ENCODE results near the gene BOC.

Gene BOC

DNA sequence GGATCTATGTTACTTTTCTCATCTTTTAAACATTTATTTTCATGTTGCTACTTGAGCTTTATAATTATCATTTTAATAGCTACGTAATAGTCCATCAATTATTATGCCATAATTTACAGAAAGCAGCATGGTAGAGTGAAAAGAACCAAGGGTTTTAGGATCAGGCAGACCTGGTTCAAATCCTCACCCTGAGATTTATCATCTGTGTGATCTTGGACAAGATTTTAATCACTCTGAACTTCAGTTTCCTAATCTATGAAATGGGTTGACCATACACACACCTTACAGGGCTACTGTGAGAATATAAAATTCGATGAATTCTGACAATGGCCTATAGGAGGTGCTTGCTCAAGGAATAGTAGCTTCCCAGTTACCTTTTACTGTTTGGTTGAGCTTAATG lies 27.1 kb downstream of the BOC start:
- DNase-seq (ENCODE audit: low spot score): no peak
- no peak for TF ChIP-seq CTCF (IDR thresholded peaks at IDR 0.05; ENCODE audit: borderline replicate concordance, control extremely low read depth, extremely low read depth, insufficient read depth, missing control alignments)
- in situ Hi-C loops (cut with MboI; ENCODE audit: low sequenced_read_pairs, unreplicated experiment): no loop called here

- no peak for TF ChIP-seq CTCF (IDR thresholded peaks at IDR 0.05; ENCODE audit: borderline replicate concordance, control extremely low read depth, extremely low read depth, insufficient read depth, missing control alignments)
- in situ Hi-C loops (cut with MboI; ENCODE audit: low sequenced_read_pairs, unreplicated experiment): no loop called here
- no peak for DNase-seq (ENCODE audit: low spot score)
Observed at GRCh38 chr3:113240841-113241240, 29.5 kb downstream of the BOC start.

DNA sequence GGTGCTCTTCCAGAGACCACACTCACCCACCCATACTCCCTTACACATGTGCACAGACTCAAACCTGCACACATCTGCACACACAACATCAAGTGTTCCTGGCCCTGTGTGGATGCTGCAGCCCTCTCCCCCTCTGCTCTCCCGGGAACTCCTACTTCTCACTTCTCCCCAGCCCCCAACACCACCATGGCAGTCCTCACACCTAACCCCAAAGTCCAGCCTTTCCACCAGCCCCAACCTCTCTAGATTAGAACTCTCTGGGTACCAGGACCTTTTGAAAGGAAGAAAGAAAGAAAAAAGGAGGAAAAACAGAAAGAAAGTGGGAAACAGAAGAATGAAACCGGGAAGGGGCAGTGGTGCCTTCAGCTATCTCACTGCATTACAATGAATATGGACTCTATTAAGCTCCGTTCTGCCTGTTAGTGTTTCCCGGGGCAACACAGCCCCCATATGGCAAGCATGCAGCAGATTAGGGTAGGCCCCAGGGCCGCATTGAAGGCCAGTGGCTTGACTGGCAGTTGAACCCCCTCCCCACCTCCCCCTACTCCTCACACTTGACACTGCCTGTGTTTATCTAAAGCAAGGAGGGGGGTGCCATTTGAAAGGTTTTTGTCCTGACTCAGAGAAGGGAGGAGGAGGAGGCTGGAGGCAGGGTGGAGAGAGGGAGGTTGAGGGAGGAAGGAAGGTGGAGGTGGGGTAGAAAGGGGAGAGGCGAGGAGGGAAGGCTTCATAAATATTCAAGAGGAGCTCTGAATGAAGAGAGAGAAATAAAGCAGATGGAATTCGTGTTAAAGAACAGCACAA lies 30.1 kb downstream of the BOC start:
- DNase-seq (ENCODE audit: low spot score): no peak
- TF ChIP-seq CTCF (IDR thresholded peaks at IDR 0.05; ENCODE audit: borderline replicate concordance, control extremely low read depth, extremely low read depth, insufficient read depth, missing control alignments): no peak
- in situ Hi-C loops (cut with MboI; ENCODE audit: low sequenced_read_pairs, unreplicated experiment): no loop called here

GRCh38 chr3:113242096-113242581 lies 30.8 kb downstream of the BOC start:
- in situ Hi-C loops (cut with MboI; ENCODE audit: low sequenced_read_pairs, unreplicated experiment): no loop called here
- TF ChIP-seq CTCF (IDR thresholded peaks at IDR 0.05; ENCODE audit: borderline replicate concordance, control extremely low read depth, extremely low read depth, insufficient read depth, missing control alignments): no peak
- no peak for DNase-seq (ENCODE audit: low spot score)

DNA sequence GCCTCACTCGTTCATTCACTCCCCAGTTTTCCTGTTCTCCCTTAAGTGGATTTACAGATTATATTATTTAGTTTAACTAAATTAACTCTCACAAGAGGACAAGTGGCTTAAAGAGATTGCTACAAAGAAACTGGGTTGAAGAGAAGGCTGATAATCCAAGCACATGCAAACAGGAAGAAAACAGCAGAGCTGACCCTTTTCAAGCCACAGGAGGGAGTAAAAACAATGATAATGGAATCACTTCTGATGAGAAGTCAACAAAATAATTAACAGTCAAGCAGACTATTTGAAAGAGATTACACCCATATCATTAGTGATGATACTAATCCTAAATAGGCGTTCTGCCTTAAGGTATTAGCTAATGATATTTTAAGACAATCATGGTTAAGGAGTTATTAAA lies 31.7 kb downstream of the BOC start:
- DNase-seq (ENCODE audit: low spot score): no peak
- in situ Hi-C loops (cut with MboI; ENCODE audit: low sequenced_read_pairs, unreplicated experiment): no loop called here
- no peak for TF ChIP-seq CTCF (IDR thresholded peaks at IDR 0.05; ENCODE audit: borderline replicate concordance, control extremely low read depth, extremely low read depth, insufficient read depth, missing control alignments)

DNA sequence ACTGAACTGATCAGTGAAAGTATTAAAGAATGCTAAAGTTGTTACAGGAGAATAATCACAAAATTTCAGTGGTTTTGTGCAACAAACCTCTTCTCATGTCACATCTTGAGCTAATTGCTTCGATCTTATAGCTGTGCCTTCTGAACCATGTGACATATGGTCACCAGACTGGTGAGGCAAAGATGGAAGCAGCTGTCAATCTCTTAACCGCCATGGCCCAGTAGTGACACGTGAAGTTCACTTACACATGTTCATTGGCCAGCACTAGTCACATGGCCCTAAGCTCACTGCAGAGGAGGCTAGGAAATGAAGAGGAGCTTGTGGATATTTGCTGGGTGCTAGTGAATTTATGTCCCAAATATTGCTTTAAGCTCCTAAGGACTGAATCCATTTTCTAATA lies 32.5 kb downstream of the BOC start:
- DNase-seq (ENCODE audit: low spot score): no peak
- TF ChIP-seq CTCF (IDR thresholded peaks at IDR 0.05; ENCODE audit: borderline replicate concordance, control extremely low read depth, extremely low read depth, insufficient read depth, missing control alignments): no peak
- in situ Hi-C loops (cut with MboI; ENCODE audit: low sequenced_read_pairs, unreplicated experiment): no loop called here

Measured in GM13976 (cell line).